GM12865 (cell line): ENCODE results near the gene ANKRD39.

Source experiments
- DNase-seq: peaks from one replicate; pipeline ENCODE4 v3.0.0; 2010; ENCODE audit warnings: low read depth
- H3K4me3 ChIP-seq: 2 replicates; pipeline ENCODE4 v1.5.1; 2011; ENCODE audit warnings: mild to moderate bottlenecking, low read depth, low read length, control low read depth
- CTCF ChIP-seq: IDR thresholded peaks from 2 replicates; pipeline ENCODE4 v1.5.1; 2011; ENCODE audit warnings: low read length, control low read depth, low read depth, inconsistent platforms; ENCODE audit not compliant: insufficient read depth; ENCODE audit errors: missing control alignments

Gene ANKRD39

GRCh38 chr2:96835830-96836229 lies 22.0 kb downstream of the ANKRD39 start:
- no peak for DNase-seq
- no peak for TF ChIP-seq CTCF
- H3K4me3 ChIP-seq = no peak overlapping the region

GRCh38 chr2:96832754-96833507 lies 24.9 kb downstream of the ANKRD39 start:
- no peak for DNase-seq
- TF ChIP-seq CTCF = no peak
- H3K4me3 ChIP-seq = no peak overlapping the region

GRCh38 chr2:96832408-96832753 lies 25.4 kb downstream of the ANKRD39 start:
- no peak for TF ChIP-seq CTCF
- H3K4me3 ChIP-seq = no peak overlapping the region

GRCh38 chr2:96831679-96832078 lies 26.1 kb downstream of the ANKRD39 start:
- H3K4me3 ChIP-seq = no peak overlapping the region
- TF ChIP-seq CTCF = no peak
- DNase-seq = no peak

More at GRCh38 chr2:96832408-96832753, 25.4 kb downstream of the ANKRD39 start:
- no peak for DNase-seq

DNA sequence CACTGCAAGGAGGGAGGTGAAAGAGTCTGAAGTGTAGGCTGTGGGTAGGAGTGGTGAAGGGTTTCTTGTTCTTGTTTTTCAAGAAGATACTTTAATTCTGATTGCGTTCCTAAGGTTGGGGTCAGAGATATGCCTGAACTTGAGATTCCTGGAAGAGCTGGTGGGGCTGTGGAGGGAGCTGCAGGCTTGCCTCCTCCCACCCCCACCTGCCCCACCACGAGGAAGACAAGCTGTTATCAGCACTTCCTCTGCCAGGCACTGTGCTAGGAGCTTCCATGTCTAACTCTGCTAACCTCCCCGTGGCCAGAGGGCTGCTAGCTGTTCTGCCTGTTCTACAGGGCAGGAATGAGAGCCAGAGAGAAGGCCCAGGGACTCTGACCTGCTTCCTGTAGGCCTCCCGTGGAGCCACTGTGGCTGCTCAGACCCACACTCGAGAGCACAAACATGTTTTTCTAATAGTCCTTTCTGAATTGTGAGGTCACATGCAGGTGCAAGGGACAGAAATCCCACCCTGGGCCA lies 27.7 kb downstream of the ANKRD39 start:
- no peak for DNase-seq
- H3K4me3 ChIP-seq = no peak overlapping the region
- no peak for TF ChIP-seq CTCF

DNA sequence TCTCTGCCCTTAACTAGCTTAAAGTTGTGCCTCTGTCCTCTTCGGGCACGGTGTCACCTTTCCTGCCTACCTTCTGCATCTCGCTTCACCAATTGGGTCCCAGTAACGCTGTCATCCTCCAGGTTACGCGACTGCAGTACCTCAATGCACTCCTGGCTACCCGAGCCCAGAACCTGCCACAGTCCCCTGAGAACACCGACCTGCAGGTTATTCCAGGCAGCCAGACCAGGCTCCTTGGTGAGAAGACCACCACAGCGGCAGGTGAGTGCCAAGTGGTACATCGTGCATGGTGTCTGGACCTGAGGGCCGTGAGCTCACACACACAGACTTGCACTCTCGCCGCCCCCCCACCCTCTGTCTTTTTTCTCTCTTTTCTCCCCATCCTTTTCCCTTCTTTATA lies 28.9 kb downstream of the ANKRD39 start:
- no peak for DNase-seq
- H3K4me3 ChIP-seq = no peak overlapping the region
- no peak for TF ChIP-seq CTCF

- DNase-seq = no peak
- no peak overlapping the region for H3K4me3 ChIP-seq
- no peak for TF ChIP-seq CTCF
Observed at GRCh38 chr2:96828436-96828835, 29.4 kb downstream of the ANKRD39 start.
